ENCODE results near the gene ASCC3.
"Not testable (repeated sequence)": the region's sequence is repeated elsewhere in the genome, so short reads cannot be mapped to it uniquely, and the experiment has no call there.

Gene ASCC3

GRCh38 chr6:100796049-100796823 lies 84.9 kb downstream of the ASCC3 start:
- no peak for DNase-seq

DNA sequence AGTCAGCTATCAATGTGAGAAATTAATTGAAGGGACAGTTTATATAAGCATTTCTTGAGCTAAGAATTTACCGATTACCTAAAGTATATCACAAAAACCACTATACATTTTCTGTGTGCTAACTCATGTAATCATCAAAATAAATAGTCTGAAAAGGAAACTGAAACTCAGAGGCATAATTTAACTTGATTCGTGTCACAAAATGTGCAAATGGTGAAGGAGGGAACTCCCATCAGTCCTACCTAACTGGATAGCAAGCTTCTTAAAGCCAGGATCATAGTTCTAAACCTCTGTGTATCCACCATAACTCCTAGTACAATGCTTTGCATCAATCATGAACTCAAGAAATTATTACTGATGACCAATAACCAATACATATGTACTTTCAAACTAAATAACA lies 91.0 kb downstream of the ASCC3 start:
- no peak for DNase-seq

GRCh38 chr6:100785982-100786381 lies 95.1 kb downstream of the ASCC3 start:
- no peak for DNase-seq

DNA sequence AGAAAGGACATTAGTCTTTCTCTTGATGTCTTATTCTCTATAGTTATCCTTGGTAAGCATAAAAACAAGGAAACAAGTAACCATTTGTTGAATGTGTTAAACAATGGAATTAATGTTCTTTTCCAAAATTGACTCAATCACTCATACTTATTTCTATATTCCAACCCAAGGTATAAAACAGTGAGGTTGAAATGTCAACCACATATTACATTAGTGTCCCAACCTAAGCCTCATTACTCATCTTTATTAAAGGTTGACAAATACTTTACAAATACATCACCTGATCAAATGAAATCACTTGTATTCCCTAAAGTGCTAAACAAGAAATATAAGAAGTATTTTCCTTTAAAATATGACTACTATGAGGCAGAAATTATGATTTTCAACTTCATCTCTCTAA lies 100.5 kb downstream of the ASCC3 start:
- no peak for DNase-seq

GRCh38 chr6:100775667-100776066 lies 105.5 kb downstream of the ASCC3 start:
- DNase-seq: no peak

DNA sequence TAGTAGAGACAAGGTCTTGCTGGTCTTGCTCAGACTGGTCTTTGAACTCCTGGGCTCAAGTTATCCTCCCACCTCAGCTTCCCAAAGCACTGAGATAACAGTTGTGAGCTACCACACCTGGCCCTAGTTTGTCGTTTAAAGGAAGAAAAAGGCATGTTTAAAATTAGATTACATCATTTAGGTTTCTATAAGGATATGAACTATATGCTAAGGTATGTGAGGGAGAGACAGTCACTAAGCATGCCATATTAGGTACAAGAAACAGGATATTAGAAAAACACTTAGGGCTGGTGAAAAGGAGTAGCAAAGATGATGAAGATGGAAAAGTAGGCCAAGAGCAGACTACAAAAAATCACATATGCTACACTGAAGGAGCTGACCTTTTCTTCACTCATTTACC lies 106.4 kb downstream of the ASCC3 start:
- DNase-seq: no peak

DNA sequence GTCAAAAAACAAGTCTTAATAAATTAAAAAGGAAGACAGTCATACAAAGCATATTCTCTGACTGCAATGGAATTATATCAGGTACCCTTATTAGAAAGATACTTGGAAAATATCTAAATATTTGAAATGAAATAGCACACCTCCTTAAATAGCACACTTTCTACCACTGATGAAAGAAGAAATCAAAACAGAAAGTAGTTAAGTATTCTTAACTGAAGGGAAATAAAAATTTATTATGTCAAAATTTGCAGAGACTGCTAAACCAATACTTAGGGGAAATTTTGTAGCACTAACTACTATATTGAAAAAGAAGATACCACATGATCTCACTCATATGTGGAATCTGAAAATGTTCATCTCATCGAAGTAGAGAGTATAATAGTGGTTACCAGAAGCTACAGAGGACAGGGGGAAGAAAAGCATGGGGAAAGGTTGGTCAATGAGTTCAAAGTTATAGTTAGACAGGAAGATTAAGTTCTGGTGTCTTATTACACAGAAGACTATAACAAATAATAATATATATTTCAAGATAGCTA lies 112.2 kb downstream of the ASCC3 start:
- no peak for DNase-seq

DNA sequence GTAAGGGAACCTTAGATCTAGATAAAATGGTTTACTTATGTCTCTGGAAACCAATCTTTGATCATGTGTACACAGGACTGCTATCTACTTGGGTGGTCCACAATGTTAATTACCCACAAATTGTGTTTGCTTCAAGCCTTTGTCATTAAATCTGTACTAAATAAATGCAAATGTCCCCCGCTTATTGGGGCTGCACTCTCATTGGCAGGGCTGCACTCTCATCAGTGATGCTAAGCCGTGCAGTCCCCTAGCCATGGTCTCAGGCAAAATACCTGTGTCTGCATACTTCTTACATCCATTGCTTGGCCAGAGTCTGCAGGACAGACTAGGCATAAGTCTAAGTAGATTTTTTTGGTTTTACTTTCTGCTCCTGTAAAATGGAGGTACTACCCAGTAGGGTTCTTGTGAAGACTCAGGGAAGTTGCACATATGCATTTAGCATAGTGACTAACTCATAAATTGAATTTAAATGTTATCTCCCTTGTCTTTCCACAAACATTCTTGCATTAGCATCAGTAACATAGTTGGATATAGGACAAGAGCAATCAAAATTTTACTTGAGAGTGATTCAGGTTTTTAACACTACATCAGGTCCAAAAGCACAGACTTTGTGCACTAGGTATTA lies 117.4 kb downstream of the ASCC3 start:
- DNase-seq: no peak

GRCh38 chr6:100761841-100762240 lies 119.3 kb downstream of the ASCC3 start:
- no peak for DNase-seq

- not testable (repeated sequence) for DNase-seq
Observed at GRCh38 chr6:100758386-100758785, 122.7 kb downstream of the ASCC3 start.

GRCh38 chr6:100753421-100753820 lies 127.7 kb downstream of the ASCC3 start:
- no peak for DNase-seq

DNA sequence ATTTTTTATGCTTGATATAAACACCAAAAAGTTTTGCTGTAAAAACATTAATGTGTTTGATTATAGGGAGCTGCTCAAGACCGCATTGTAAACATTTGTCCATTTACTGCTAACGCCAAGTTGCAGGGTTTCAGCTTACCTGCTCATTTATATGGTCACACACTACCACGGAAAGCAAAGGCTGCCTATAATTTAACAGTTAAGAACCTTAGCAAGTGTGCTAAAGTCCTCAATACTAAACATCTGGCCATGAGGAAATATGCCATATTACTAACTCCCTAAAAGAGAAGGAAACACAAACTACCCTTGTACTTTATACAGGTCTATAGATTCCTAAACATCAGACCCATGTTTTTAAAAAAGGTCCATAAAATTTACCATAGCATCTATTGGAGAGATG lies 129.5 kb downstream of the ASCC3 start:
- no peak for DNase-seq

DNA sequence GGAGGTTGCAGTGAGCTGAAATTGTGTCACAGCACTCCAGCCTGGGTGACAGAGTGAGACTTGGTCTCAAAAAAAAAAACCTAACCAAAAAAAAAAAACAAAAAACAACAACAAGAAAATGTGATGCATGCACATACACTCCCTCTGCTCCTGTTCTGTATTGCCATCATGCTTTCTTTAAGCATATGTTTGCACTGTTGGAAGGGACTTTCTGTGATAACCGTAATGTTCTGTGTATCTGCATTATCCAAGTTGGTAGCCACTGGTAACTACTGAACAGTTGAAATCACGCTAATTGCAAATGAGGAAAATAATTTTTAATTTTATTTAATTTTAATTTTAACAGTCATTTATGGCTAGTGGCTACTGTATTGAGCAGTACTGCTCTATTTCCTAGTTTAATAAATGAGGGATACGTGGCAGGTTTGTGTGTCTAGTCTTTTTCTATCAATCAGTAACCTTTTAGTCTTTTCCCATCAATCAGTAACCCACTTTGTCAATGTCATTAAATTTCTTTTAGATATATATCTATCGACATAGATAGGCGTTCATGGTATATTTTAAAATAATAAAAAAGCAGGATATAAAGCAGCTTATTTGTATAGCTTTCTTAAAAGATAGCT lies 135.6 kb downstream of the ASCC3 start:
- DNase-seq: no peak

- no peak for DNase-seq
Observed at GRCh38 chr6:100740439-100740838, 140.7 kb downstream of the ASCC3 start.

GRCh38 chr6:100737720-100738119 lies 143.4 kb downstream of the ASCC3 start:
- not testable (repeated sequence) for DNase-seq

- DNase-seq: no peak
Observed at GRCh38 chr6:100731411-100731810, 149.7 kb downstream of the ASCC3 start.

DNA sequence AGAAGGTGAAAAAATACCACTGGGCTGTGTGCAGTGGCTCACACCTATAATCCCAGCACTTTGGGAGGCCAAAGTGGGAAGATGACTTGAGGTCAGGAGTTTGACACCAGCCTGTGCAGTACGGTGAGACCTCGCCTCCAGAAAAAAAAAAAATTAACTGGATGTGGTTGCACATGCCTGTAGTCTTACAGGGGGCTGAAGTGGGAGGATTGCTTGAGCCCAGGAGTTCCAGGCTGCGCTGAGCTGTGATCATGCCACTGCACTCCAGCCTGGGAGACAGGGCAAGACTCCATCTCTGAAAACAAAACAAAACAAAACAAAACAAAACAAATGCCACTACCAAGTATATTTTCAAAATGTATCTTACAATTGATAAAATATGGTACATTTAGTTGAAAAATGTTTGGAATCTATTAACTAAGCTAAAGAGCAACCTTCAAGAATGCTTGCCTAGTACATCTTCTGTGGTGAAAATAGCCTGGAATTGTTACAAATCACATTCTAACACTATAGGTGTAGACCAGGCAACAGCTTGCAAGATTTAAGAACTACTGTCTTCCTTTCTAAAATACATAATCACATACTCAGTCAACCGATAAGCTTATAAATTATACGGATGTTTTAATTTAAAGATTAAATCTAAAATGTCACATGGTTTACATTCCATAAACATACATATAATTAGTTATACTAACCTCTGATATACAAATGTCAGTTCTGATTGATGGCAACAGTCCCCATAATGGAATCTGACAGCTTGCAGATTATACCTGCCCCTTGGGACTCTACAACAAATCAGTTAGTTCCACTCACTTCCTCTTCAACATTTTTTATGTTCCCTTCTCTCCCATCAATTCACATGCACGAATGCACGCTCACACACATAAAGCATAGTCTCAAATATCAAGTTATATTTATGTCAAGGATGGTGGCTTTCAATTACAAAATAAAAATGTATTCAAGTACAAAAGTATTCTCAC lies 150.8 kb downstream of the ASCC3 start:
- no peak for DNase-seq

GRCh38 chr6:100726666-100727065 lies 154.5 kb downstream of the ASCC3 start:
- no peak for DNase-seq

GRCh38 chr6:100724696-100725095 lies 156.4 kb downstream of the ASCC3 start:
- no peak for DNase-seq

GRCh38 chr6:100724222-100724621 lies 156.9 kb downstream of the ASCC3 start:
- no peak for DNase-seq

- no peak for DNase-seq
Observed at GRCh38 chr6:100721256-100721655, 159.9 kb downstream of the ASCC3 start.

- DNase-seq: no peak
Observed at GRCh38 chr6:100719883-100720682, 161.0 kb downstream of the ASCC3 start.

All from stimulated activated CD4-positive, alpha-beta T cell treated with anti-CD3 and anti-CD28 coated beads, Interleukin-2, amount 100 ng/mL, for 24 hours (primary cell).